ENCODE results near the gene MACROD2.

MACROD2 gene

DNA sequence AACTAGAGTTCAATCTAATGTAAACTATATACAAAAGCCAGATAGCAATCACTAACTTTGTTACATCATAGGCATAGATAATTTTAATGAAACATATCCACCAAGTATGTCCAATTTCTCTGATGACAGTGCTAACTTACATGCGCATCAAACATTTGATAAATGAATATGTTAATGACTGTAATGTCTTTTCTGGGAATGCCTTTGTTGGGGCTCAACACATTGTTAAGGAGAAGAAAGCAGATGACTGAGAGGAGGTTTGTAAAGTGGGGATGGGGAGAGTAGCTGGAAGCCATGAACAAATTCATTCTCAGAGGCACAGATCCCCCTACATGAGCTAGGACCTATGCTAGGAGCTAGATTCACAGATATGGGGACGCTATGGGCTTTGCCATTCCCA lies 1627.9 kb downstream of the MACROD2 start:
- no peak for DNase-seq

DNA sequence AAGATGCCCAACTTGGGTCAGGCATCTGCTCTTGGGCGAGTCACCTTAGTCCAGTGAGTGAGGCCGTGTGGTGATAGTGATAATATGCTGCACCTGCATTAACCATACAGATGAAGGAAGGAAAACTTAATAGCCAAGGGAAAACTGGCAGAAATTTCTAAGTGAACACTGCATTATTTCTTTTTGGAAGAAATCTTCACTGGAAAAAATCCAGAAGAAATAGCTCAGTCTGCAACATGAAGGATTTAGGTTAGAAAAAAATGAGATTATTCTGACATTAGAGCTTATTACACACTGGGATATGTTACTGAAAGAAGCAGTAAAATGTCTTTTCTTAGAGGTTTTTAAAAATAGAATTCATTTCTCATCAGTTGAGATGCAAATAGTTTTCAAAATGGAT lies 1630.7 kb downstream of the MACROD2 start:
- no peak for DNase-seq

DNA sequence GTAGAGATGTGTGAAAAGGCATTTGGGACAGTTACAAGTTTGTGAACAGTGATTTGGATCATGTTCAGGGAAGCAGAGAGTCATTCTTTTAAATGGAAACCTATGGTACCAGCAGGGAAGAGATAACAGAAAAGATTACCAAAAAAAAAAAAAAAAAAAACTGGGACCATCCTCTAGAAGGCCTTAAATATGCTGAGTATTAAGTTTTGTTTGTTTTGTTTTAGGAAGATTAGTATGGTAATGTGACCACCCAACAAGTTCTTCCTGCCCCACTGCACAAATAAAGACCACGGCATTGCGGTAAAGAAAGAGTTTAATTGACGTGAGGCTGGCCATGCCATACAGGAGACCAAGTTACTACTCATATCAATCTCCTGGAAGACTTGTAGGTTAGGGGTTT lies 1631.8 kb downstream of the MACROD2 start:
- no peak for DNase-seq

DNA sequence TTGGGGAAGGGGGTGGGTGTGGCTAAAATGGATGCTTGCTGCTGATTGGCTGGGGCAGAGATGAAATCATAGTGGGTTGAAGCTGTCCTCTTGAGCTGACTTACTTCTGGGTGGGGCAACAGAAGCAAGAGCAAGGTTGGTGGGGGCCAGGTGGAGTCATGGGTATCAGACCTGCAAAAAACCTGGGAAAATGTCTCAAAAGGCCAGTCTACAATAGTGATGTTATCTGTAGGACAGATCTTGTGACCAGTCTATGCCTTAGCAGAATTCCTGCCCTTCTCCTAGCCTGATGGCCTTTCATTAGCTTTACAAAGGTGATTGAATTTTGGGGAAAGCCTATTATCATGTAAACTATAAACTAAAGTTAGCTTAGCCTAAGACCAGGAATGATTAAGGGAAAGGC lies 1632.2 kb downstream of the MACROD2 start:
- no peak for DNase-seq

DNA sequence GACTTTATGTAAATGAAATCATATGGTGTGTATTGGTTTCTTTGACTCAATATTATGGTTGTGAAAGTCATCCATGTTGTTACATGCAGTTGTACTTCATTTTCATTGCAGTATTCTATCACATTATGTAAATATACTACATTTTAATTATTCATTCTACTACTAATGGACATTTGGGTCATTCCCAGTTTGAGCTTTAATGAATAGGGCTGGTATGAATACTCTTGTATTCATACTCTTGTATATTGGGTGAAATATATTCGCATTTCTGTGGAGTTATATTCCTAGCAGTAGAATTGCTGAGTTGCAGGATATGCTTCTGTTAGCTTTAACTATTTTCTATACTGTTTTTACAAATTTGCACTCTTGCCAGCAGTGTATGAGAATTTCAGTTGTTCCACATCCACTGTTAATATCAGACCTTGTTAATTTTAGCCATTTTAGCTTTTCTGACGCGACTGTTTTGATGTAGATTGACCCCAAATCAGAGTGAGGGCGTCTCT lies 1633.6 kb downstream of the MACROD2 start:
- no peak for DNase-seq

DNA sequence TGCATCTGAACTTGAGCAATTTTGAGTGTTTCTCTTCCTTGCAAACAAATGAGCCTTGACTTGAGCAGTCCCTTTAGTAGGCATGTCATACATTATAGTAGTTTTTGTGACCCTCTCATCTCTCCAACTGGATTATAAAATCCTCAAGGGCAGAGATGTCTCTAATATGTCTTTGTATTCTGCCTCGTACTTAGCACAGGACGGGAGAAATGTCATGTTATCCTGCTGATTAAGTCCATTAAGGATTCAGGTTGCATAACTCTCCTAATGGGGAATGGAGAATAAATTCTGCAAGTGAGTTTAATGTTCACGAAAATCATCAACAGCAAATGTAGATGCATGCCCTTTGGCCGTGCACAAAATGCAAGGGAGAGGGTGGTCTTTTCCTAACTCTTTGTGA lies 1635.0 kb downstream of the MACROD2 start:
- no peak for DNase-seq

DNA sequence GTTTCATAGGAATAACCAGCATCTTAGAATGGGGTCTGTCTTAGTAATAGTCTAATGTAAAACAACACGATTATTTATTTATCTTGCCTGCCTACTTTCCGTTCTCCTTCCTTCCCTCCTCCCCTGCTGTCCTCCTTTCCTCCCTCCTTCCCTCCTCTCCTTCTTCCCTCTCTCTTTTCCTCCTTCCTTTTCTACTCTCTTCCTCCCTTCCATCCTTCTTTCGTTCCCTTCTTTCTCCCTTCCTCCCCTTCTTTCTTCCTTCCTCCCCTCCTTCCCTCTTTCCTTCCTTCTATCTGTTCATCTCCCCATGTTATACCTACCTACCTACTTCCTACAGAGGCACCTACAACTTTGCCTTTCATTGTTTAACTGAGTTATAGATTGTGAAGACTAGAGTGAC lies 1637.4 kb downstream of the MACROD2 start:
- DNase-seq, result no peak

DNA sequence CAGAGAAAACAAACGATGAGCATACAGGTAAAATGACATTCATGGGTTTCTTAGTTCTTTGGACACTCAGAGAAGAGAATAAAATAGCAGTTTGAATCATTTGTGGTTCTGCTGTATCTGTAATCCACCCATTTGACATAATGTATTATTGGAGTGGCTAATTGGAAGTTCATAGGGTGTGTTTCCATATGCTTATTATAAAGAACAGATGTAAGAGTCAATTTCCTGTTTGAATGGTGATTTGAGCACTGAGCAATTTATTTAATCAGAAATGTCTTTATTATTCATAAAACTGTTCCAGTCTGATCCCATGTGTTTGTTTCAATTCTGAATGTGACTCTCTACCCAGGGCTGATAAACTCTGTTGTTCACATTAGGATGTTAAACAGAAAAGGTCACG lies 1638.8 kb downstream of the MACROD2 start:
- DNase-seq, result no peak

DNA sequence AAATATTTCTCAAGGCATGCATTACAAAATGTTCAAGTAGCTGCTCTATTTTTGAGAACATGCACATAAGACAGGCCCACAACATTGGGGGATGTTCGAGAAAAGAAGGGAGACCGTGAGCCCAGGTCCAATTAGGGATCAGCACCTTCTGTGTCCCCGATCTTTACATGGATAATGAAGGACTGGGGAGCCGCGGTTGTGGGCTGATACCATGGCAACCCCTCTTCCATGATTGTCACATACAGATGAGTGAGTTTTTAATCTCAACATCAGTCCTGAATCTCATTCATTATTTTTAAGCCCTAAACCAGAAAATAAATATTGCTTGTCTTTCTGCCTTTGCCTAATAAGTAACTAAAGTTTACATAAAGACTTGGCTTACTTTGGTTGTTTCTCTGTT lies 1642.2 kb downstream of the MACROD2 start:
- no peak for DNase-seq

DNA sequence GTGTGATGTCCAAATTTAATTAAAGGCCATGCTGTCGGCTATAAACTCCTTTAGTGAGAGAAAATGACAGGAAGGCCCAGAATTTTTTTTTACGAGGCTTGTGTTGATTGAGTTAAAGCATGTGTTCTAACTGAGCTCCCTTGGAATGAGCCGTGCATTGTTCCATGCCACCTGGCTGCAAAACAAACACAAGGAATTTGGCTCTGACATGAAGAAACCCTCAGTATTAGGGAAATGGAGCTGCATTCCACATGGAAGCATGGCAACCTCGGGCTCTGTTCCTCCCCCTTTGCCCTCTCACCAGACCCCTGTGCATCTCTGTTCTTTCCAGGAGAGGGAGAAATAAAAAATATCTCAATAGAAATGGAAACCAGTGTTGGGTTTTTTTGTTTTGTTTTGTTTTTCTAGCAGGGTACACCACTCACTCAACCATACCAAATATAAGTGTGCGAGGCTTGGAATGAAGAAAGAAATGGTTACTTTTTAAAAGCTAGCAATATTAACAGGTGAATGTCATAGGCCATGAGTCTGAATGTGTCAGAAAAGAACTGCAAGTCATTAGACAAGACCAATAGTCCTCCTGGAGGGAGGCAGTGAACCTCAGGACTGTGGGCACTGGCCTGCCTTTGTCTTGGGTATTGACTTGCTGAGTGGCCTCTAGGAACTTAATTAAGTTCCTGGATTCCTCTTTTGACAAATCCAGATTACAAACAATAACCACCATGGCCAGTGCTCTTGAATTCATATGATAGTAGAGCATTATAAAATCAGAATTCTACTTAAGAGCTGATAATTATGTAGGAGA lies 1642.8 kb downstream of the MACROD2 start:
- no peak for DNase-seq

DNA sequence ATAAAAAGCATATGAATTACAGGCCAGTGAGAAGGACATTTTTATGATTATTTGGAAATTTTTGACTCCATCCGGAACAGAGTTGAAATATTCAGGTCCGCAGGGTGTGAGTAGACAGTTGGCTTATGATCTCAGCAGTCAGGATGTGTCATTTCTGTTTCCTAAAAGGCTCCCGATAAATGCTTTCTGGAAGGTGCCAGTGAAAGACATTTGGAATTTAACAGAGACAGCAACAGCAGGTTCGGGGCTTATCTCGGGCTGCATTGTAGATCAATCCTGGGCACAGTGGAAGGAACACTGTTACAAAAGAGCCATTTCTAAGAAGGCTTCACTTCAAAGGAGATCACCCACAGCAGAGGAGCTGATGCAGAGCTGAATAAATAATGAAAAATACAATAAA lies 1643.5 kb downstream of the MACROD2 start:
- no peak for DNase-seq

DNA sequence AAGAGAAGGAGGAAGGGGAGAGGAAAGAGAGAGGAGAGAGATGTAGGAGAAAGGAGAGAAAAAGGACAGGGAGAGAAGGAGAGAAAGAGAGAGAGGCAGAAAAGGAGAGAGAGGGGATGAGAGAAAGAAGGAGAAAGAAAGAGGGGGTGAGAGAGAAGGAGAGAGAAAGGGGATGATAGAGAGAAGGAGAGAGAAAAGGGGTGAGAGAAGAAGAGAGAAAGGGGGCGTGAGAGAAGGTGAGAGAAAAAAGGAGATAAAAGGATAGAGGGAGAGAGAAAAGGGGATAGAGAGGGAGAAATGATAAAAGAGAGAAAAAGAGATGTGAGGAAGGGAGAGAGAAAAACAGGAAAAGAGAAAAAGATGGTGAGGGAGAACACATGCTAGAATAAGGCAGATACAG lies 1644.5 kb downstream of the MACROD2 start:
- no peak for DNase-seq

DNA sequence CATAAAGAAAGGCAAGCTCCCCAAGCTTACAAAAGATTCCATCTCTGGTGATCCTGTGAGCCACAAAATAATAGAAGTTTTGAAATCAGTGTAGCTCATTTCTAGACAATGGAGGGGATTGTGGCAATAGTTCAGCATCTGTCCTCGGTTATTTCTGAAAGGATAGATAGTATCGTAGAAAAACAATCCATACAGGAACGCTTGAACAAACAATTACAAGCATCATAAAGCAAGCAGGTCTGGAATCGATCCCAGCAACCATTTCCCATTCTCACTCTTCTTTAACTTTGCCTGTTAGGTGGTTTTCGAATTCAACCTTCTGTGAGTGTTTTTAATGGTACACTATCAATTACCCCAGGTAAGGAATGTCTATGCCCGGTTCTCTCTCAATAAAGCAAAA lies 1646.8 kb downstream of the MACROD2 start:
- no peak for DNase-seq

DNA sequence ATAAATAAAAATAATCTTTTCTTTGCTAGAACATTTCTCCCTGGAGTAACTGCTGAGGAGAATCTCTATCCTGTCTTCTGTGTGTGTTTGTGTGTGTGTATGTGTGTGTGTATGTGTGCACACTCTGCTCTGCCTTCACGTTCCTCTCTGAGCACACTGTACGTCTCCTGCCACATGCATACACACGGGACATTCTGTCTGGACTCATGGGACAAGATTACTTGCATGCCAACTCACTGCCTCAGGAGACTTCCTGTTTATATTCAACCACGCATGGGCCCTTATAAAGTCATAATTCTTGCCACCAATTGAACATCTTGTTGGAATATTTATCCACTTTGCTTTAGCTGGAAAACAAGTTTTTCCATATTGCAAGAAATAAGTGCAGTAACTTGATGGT lies 1647.4 kb downstream of the MACROD2 start:
- DNase-seq, result no peak

DNA sequence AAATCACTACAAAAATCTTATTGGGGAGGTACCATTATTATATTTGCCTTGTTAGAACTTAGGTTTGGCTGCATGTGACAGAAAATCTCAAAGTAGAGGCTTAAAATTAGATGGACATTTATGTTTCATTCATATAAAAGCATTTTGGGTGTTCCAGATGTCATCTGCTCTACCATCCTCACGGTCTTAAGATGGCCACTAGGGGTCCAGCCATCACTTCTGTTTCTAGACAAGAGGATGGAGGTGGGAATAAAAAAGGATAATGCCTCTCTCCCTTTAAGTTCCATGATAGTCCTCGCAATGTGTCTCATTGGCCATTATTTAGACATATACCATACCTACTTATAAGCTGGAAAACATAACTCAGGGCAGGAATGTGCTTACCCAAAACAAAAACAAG lies 1648.4 kb downstream of the MACROD2 start:
- DNase-seq, result no peak

DNA sequence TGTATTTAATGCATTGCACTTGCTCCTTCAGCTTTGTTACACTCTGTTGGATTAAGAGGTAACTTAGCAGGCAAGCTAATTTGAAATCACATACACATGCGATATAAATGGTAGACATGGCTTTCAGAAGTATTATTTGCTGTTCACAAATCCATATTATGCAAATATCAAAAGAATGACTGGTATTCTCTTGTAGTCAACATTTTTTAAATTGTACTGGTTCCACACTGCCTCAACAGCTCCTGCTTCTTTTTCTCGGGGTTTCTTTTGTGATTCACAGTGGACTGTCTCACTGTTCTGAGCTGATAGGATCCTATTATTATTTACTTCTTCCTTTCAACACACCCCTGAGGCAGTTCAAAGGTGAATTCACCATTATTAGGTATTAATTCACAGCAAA lies 1650.5 kb downstream of the MACROD2 start:
- DNase-seq, result no peak

DNA sequence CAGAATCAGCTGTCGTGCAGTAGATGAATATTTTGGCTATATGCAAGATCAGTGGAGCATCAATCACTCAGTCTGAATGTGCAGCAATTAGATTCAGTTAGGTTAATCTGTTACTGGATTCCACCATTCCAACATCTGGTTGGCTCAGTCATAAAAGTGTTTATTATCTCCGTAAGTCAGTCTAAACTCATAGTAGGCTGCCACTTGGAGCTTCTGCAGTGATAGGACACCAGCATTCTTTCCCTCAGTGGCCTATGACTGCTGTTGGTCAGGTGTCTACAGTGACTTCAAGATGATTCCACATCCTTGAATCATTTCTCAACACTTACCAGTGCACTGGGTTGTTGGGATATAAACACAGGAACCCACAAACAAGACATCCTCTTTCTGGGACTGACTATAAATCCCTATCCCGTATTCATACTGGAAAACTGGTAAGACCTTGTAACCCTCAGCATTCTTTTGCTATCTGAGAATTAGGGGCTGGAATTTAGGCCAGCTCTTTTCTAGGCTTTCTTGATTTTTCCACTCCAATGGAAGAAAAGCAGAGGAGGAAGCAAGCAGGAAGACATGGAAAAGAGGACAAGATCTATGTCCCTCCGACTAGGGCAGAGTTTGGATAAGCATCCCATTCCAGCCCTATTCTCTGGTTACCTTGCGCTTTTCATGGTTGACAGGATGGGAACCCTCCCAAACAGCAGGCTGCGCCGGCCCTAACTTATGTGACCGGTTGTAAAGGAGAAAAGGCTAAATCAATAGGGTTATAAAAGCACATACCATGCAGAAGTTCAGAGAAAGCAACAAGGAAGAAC lies 1658.3 kb downstream of the MACROD2 start:
- no peak for DNase-seq

DNA sequence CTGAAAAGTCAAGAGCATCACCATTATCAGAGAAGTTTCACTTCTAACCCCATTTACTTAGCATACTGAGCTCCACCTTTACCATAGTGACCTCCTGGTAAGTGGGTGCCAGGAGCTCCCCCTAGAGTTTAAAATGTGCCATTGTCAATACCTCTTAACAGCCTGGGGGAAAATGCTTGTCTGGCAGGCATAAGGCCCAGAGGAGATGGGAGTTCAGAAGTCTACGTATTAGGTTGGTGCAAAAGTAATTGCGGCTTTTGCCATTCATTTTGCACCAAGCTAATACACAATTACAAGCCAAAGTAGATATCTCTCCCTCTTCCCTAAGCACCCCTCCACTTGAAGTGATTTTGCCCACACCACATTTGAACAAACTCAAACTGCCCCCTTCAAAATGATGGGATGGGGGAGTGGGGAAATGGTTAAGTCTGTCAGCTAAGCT lies 1658.9 kb downstream of the MACROD2 start:
- no peak for DNase-seq

DNA sequence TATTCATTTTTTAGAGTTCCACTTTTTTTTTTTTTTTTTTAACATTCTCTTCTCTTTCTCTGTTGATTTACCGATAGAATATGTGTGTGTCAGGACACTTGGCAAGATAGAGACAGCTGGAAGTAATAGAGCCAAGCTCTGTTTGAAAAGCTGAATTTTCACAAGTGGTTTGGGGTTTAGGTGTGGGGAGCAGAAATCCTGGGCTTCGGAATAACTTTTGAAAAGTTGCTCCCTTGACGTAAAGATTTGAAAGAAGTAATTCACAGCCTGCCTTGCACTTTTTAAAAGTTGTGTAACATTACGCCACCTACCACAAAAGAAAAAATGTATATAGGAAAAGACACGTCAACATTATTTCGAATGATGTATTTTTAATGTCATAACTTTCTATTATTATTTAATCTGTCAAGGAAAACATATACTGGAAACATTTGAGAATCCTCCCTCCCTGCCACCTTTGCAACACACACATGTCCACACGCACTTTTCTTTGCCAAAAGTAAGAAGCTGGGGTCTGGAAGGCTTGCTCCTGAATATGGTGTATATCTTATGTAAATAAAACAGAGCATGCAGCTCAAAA lies 1660.1 kb downstream of the MACROD2 start:
- no peak for DNase-seq

DNA sequence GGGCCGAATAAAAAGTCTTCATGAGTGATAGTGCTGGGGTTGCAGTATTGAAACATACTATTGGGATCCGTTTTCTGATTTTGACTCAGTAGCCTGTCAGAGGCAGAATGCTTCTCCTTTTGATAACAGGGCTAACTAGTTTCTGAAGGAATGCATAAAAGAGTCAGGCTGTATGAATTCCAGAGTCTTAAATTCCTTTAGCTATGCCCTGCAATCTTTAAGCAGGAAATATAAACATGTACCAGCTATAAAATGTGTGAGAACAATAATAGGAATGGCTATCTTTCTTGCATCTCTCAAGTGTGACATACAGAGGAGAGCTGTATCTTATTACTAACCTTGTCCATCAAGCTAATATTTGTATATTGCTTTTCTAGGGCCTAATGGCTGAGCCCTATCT lies 1660.8 kb downstream of the MACROD2 start:
- no peak for DNase-seq

DNA sequence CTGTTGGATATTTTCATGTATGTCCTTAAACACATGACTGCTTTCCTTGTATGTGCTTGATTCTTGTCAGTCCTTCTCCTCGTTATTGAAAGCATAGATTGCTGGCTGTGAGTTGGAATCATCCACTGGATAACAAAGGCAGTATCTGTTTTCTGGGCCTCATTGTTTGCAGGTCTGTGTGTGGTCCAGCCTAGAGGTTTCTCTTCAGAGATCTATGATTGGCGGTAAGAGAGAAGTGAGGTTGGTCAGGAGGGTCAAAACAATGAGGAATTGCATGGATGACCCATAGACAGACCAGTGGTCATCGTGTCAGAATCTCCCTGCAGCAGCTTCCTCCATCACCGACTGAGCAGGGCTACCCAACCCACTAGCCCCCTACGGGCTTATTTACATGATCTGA lies 1663.0 kb downstream of the MACROD2 start:
- DNase-seq, result no peak

DNA sequence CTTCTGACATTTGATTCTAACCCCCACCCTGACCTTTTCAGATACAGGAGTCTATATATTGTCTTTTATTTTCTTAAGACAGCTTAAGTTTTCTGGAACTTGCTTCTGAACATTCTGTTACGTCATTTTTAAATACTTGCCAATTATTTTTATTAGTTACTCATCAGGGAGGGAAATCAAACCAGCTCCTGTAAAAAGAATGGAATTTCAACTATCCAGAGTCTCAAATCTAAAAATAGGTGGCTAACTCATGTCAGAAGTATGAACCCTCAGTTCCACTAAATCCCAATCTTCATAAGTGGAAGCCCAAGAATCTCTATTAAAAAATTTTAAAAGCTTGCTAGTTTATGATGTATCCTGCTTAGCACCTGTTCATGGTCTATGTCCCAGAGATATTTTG lies 1677.9 kb downstream of the MACROD2 start:
- no peak for DNase-seq

DNA sequence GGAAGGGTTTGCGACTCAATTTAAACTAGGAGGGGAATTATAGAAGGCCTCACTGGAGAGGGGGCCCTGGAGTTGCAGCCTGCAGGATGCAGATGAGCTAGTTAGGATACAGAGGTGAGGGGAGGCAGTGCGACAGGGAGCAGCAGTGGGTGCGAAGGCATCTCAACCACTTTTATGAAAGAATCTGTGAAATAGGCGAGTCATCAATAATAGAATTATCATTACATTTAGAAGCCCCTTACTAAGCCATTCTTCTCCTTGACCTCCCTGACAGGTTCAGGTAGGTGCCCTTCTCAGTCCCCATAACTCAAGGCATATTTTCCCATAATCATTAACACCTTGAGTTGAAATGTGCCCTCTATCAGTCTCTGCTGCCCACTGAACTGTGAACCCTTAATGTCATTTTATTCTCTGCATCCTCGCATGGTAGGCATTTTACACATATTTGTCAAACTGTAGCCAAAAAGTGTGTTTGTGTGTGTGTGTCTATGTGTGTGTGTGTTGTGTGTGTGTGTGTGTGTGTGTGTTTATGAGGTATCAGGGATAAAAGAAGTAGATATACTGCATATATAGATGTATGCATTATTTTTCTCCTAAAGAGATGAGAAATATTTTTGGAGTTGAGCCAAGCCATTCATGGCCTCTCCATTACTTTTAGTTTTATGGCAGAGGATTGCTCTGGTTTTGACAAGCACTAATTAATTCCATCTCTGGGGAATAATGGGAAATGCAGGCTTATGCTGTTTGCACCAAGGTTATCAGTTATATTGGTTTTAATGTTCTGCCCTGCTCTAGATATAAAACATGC lies 1679.1 kb downstream of the MACROD2 start:
- DNase-seq, result no peak
